PC-3 (cell line): ENCODE measurements around the gene KLHL21. TPM values are rescaled to one million over a fixed set of nuclear protein-coding genes. Genes with fewer than 3 reads are reported as not detected.
A peak's percentile ranks its signal among the peaks of the same experiment; 100 is the strongest.

Source experiments
- ATAC-seq: fragments of 200-7000 bp; cut with Tn5 transposase; 2 replicates; pipeline ENCODE4 v1.9.1; 2020; ENCODE audit warnings: mild to moderate bottlenecking, moderate library complexity
- BruUV-seq: library from RNA; stranded (reverse); fragments of 400-500 nt; replicated peaks from 2 replicates; lab custom pipeline; 2021; lab: Mats Ljungman, UMichigan
- CTCF ChIA-PET: fragments of 300-600 bp; sonication (Branson Sonifier 250); formaldehyde crosslinking; loops from one replicate; lab custom pipeline; 2022; ENCODE audit warnings: antibody characterized with exemption; lab: Charles Lee
- POLR2A ChIA-PET: fragments of 300-600 bp; sonication (Branson Sonifier 250); formaldehyde crosslinking; loops from one replicate; lab custom pipeline; 2022; ENCODE audit warnings: antibody characterized with exemption; ENCODE audit not compliant: unreplicated experiment; lab: Charles Lee
- DNase-seq: peaks from one replicate; pipeline ENCODE4 v3.0.0-alpha.2; 2015
- H2AFZ ChIP-seq: fragments of 300-600 bp; sonication (generic); 2 replicates; pipeline ENCODE4 v1.6.0; 2016; ENCODE audit warnings: antibody characterized with exemption, low read length
- H3F3A ChIP-seq: fragments of 300-600 bp; sonication (generic); one replicate; pipeline ENCODE4 v1.6.0; 2017; ENCODE audit warnings: antibody characterized with exemption, low read length, control low read depth, mild to moderate bottlenecking; ENCODE audit not compliant: unreplicated experiment
- H3K27ac ChIP-seq: fragments of 300-600 bp; sonication (generic); 2 replicates; pipeline ENCODE4 v1.5.1; 2016; ENCODE audit warnings: mild to moderate bottlenecking, low read length
- H3K27me3 ChIP-seq: fragments of 300-600 bp; sonication (generic); 2 replicates; pipeline ENCODE4 v1.6.1; 2016; ENCODE audit warnings: low read length, mixed read lengths
- H3K36me3 ChIP-seq: fragments of 300-600 bp; sonication (generic); 2 replicates; pipeline ENCODE4 v1.6.1; 2016; ENCODE audit warnings: low read depth, mixed run types, low read length, mixed read lengths
- H3K4me1 ChIP-seq: fragments of 300-600 bp; sonication (generic); 2 replicates; pipeline ENCODE4 v1.5.1; 2016; ENCODE audit warnings: low read length; ENCODE audit not compliant: insufficient read depth
- H3K4me2 ChIP-seq: fragments of 300-600 bp; sonication (generic); 2 replicates; pipeline ENCODE4 v1.6.0; 2016; ENCODE audit warnings: low read length
- H3K4me3 ChIP-seq: fragments of 300-600 bp; sonication (generic); 2 replicates; pipeline ENCODE4 v1.5.1; 2016; ENCODE audit warnings: mild to moderate bottlenecking, low read length, mixed read lengths
- H3K79me2 ChIP-seq: fragments of 300-600 bp; sonication (generic); 2 replicates; pipeline ENCODE4 v1.6.1; 2017; ENCODE audit warnings: low read length, mixed read lengths
- H3K9ac ChIP-seq: fragments of 300-600 bp; sonication (generic); 2 replicates; pipeline ENCODE4 v1.6.0; 2016; ENCODE audit warnings: mild to moderate bottlenecking, low read length
- H3K9me2 ChIP-seq: fragments of 300-600 bp; sonication (generic); replicated peaks from 2 replicates; pipeline ENCODE4 v1.6.1; 2016; ENCODE audit warnings: mixed run types, low read length, mixed read lengths
- H3K9me3 ChIP-seq: fragments of 300-600 bp; sonication (generic); 2 replicates; pipeline ENCODE4 v1.6.1; 2016; ENCODE audit warnings: low read length, mixed read lengths
- H4K20me1 ChIP-seq: fragments of 300-600 bp; sonication (generic); 2 replicates; pipeline ENCODE4 v1.6.1; 2016; ENCODE audit warnings: low read length, mixed read lengths
- CTCF ChIP-seq: fragments of 300-600 bp; sonication (generic); conservative IDR thresholded peaks from 2 replicates; pipeline ENCODE4 v1.5.1; 2017; ENCODE audit warnings: antibody characterized with exemption, low read depth, mild to moderate bottlenecking, low read length
- EZH2 ChIP-seq: fragments of 300-600 bp; sonication (generic); IDR thresholded peaks from one replicate; pipeline ENCODE4 v1.6.1; 2017; ENCODE audit warnings: antibody characterized with exemption, mild to moderate bottlenecking, low read length; ENCODE audit not compliant: unreplicated experiment
- EZH2phosphoT487 ChIP-seq: fragments of 300-600 bp; sonication (generic); IDR thresholded peaks from 2 replicates; pipeline ENCODE4 v1.6.1; 2018; ENCODE audit warnings: mild to moderate bottlenecking, antibody characterized with exemption, low read length, borderline replicate concordance
- intact Hi-C: fragments of 100-400 bp; cut with micrococcal nuclease; formaldehyde crosslinking; loops from 2 replicates; pipeline ENCODE4 v1.9.0; 2023
- total RNA-seq: library from RNA; depleted of rRNA; stranded (reverse); fragments of >200 nt; gene quantifications from 2 replicates; pipeline ENCODE4 v1.2.3, GENCODE V29; 2014

The KLHL21 gene
- total RNA-seq, 1 experiment from 2014 or later, result 82.5 TPM

DNA sequence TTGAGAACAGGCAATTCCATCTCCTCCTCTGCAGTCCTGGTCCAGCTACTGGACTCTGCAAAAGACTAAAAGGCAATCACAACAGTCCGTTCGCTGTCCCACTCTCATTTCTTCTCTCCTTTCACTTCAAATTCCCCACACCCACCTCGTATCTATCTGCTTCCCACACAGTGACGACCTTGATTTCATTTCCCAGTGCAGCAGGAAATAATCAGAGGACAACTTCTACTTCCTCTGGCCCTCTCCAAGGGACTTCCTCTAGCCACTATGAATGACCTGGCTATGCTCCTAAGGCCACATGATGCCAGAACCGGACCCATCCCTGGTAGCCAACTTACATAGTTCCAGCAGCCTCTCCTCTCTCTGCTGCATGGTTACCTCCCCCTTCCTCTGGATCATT is 56.3 kb downstream of the KLHL21 start:
- Histone ChIP-seq H2AFZ (no peak overlapping the region), H3K79me2 (peaks cover 37% of the 10 kb centered on the region), H3K27ac (no peak overlapping the region), H3K9me2 (no peaks in the 10 kb centered on the region), H3K36me3 (peaks cover 71% of the 10 kb centered on the region), H3K4me1 (peaks cover 26% of the 10 kb centered on the region), H3K9me3 (no peaks in the 10 kb centered on the region), H3K9ac (no peak overlapping the region), H3K4me3 (no peak overlapping the region), H3K4me2 (no peak overlapping the region), H3K27me3 (no peaks in the 10 kb centered on the region), H4K20me1 (0 out of 2 replicates have a peak, but pooled peaks cover 5% of the 10 kb centered on the region), H3F3A (no peaks in the 10 kb centered on the region)
- ChIA-PET CTCF (no interaction called here), POLR2A (no interaction called here)
- BruUV-seq, result no TSS peak
- intact Hi-C loops, result no loop called here
- ATAC-seq (no peak), DNase-seq (no peak)
- TF ChIP-seq CTCF (no peak), EZH2phosphoT487 (no peak), EZH2 (no peak)

DNA sequence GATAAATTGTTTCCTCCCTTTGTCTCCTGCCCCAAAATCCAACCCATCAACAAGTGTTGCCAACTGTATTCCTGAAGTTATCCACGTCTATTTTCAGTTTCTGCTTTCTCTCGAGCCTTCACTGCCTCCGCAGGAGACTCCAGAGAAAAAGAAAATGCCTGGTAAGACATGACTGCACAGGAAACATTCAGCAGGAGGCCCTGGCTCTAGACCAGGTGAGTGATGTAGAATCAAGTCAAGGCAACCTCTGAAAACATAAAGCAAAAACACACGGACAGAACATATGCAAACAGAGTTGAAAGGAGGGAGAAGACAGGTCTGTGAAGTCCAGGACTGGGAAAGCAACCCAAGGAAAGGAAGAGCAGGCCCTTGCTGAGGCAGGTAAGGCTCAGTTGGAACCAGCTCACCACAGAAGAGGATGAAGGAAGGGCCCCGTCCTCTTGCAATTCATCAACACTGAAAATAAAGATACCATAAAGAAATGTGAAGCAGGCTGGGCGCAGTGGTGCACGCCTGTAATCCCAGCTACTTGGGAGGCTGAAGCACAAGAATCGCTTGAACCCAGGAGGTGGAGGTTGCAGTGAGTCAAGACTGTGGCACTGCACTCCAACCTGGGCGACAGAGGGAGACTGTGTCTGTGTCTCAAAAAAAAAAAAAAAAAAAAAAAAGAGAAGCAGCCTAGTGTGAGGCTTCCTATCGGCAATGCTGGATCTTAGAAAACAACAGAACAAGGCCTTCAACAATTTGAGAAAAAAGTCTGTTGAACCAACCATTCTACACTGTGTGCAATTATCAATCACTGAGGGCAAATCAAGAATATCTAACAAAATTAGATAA is 57.2 kb downstream of the KLHL21 start:
- Histone ChIP-seq H3K79me2 (peaks cover 30% of the 10 kb centered on the region), H2AFZ (no peak overlapping the region), H3K4me2 (peak overlapping the region; percentile 36), H3K9ac (peak overlapping the region; percentile 11), H3K9me2 (no peaks in the 10 kb centered on the region), H3K27me3 (no peaks in the 10 kb centered on the region), H3K4me3 (no peak overlapping the region), H3F3A (no peaks in the 10 kb centered on the region), H3K27ac (peak overlapping the region; percentile 76), H3K36me3 (peaks cover 73% of the 10 kb centered on the region), H3K9me3 (no peaks in the 10 kb centered on the region), H4K20me1 (0 out of 2 replicates have a peak, but pooled peaks cover 5% of the 10 kb centered on the region), H3K4me1 (peaks cover 26% of the 10 kb centered on the region)
- DNase-seq (peak; percentile 26), ATAC-seq (peak; percentile 55)
- no peak for TF ChIP-seq EZH2phosphoT487
- no peak for TF ChIP-seq EZH2
- no peak for TF ChIP-seq CTCF
- ChIA-PET CTCF (no interaction called here), POLR2A (no interaction called here)
- BruUV-seq, result no TSS peak
- intact Hi-C loops, result no loop called here

DNA sequence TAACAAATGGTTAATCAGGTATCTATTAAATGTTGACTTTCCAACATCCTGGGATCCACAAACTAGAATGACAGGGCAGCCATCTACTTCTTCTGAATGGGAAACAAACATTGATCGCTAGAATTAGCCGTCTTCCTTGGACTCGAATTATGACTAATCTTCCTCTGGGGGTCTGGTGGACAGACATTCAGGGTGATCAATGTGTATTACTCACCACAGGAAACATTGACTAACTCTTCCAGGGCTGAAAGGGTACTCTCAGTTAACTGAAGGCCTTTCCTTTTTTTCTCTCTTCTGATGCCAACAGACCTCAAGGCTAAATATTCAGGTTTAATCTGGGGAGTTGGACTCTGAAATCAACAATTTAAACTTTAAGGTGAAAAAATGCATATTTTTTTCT is 57.8 kb downstream of the KLHL21 start:
- intact Hi-C loops, result no loop called here

More for the DNA sequence above, 57.8 kb downstream of the KLHL21 start:
- H4K20me1 ChIP-seq, result 0 out of 2 replicates have a peak, but pooled peaks cover 5% of the 10 kb centered on the region
- no peaks in the 10 kb centered on the region for H3K9me2 ChIP-seq
- H3K9me3 ChIP-seq, result no peaks in the 10 kb centered on the region
- DNase-seq (peak; percentile 78), ATAC-seq (peak; percentile 67)
- H2AFZ ChIP-seq, result no peak overlapping the region
- peaks cover 72% of the 10 kb centered on the region for H3K36me3 ChIP-seq
- ChIA-PET CTCF (no interaction called here), POLR2A (no interaction called here)
- H3F3A ChIP-seq, result no peaks in the 10 kb centered on the region
- H3K79me2 ChIP-seq, result peaks cover 26% of the 10 kb centered on the region; the same call in 1 of the 2 replicates
- H3K4me2 ChIP-seq, result peak overlapping the region; percentile 36
- no peaks in the 10 kb centered on the region for H3K27me3 ChIP-seq
- H3K4me3 ChIP-seq, result no peak overlapping the region
- peaks cover 26% of the 10 kb centered on the region for H3K4me1 ChIP-seq
- no TSS peak for BruUV-seq
- H3K9ac ChIP-seq, result peak overlapping the region; percentile 11
- TF ChIP-seq EZH2 (no peak), CTCF (no peak)
- H3K27ac ChIP-seq, result peak overlapping the region; percentile 76
